T-helper 17 cell (primary cell): Measurements from ENCODE around the gene HDAC11. TPM values are rescaled to one million over a fixed set of nuclear protein-coding genes. Genes with fewer than 3 reads are reported as not detected.

ENCODE experiments used
- ATAC-seq: fragments of 150-1000 bp; cut with Tn5 transposase; 2 replicates; pipeline ENCODE4 v1.10.0; 2021; ENCODE audit warnings: mild to moderate bottlenecking, moderate library complexity
- DNase-seq, 3 donors: peaks; one replicate each; pipeline versions ENCODE4 v3.0.0 to v3.0.0-alpha.2; 2020 to 2021
- H3K9me3 ChIP-seq: one replicate; pipeline ENCODE4 v1.7.0; 2013; ENCODE audit warnings: low read length, mild to moderate bottlenecking; ENCODE audit not compliant: control insufficient read depth, poor library complexity, severe bottlenecking
- H3K27ac Mint-ChIP-seq: one replicate; pipeline ENCODE4 v1.8.0; 2022; ENCODE audit warnings: mild to moderate bottlenecking, moderate library complexity, mixed read lengths
- H3K27me3 Mint-ChIP-seq: one replicate; pipeline ENCODE4 v1.8.0; 2022; ENCODE audit warnings: mixed read lengths
- H3K36me3 Mint-ChIP-seq: one replicate; pipeline ENCODE4 v1.8.0; 2022; ENCODE audit warnings: low read depth, mixed read lengths
- H3K4me1 Mint-ChIP-seq: one replicate; pipeline ENCODE4 v1.8.0; 2022; ENCODE audit warnings: mild to moderate bottlenecking, mixed read lengths
- H3K4me3 Mint-ChIP-seq: one replicate; pipeline ENCODE4 v1.8.0; 2022; ENCODE audit warnings: mild to moderate bottlenecking, moderate library complexity, mixed read lengths
- total RNA-seq, 4 donors: library from RNA in 2 of 4; stranded (reverse) in 2 of 4; gene quantifications; one replicate each; pipeline ENCODE4 v1.2.3 and lab custom pipeline; 2022 to 2026

Gene HDAC11
- total RNA-seq, 2 donors from 2014 or later = 2.3 to 6.1 TPM

DNA sequence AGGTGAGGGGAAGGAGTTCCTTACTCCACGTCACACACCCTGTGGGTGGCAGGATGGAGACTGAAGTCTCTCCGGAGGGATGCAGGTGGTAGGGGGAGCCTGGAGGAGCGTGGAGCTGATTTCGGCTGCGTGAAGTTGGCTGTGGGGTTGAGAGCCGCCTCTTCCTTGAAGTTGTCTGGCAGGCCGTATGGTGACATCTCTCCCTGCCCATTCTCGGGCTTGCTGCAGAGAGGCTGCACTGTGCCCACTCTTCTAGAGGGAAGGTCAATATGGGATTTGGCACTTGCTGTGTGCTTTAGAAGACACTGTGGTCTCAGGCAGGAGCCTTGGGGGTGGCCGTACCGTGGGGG, 55.4 kb downstream of the HDAC11 start:
- Mint-ChIP-seq H3K36me3 (no peaks in the 10 kb centered on the region), H3K4me3 (no peak overlapping the region), H3K27ac (no peak overlapping the region), H3K27me3 (peaks cover 47% of the 10 kb centered on the region), H3K4me1 (peaks cover 4% of the 10 kb centered on the region)
- no peak for ATAC-seq
- no peaks in the 10 kb centered on the region for H3K9me3 ChIP-seq
- DNase-seq = no peak

DNA sequence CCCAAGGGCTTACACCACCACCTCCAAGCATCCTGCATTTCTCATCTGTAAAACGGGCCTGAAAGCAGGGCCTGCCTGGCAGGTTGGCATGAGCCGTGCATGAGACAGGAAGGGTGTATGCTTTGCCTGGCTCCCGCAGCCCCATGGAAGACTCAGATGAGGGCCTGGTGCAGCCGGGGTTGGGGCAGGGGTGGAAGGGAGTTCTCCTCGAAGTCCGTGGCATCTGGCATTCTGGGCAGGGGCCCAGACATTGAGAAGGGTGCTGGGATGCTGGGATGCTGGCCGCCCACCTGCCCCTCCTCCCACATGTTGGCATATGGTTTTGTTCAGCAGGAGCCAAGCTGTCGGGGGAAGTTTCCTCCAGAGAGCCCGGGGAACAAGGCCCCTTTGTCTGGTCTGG, 55.8 kb downstream of the HDAC11 start:
- no peaks in the 10 kb centered on the region for H3K36me3 Mint-ChIP-seq
- H3K9me3 ChIP-seq = no peaks in the 10 kb centered on the region

DNA sequence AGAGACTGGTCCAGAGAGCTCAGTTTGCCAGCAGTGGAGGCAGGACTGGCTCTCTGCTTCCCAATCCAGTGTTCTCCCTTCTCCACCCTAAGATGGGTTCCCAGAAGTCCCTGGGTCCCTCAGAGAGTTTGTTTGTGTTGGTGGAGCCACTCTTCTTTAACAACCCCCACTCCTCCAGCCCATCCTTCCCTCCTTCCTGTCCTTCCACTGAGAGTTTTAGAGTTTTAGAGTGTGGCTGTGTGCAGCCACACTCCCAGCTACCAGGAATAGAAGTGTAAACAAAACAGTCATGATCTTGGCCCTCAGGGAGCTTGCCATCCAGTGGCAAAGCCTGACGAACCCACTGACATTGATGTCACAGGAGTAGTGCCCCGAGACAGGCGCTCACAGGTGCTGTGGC, 56.3 kb downstream of the HDAC11 start:
- Mint-ChIP-seq H3K4me3 (no peak overlapping the region), H3K27me3 (peaks cover 47% of the 10 kb centered on the region), H3K4me1 (peaks cover 4% of the 10 kb centered on the region), H3K36me3 (no peaks in the 10 kb centered on the region), H3K27ac (no peak overlapping the region)
- ATAC-seq (no peak), DNase-seq (no peak)
- no peaks in the 10 kb centered on the region for H3K9me3 ChIP-seq

More for the DNA sequence above, 55.8 kb downstream of the HDAC11 start:
- Mint-ChIP-seq H3K4me1 (peaks cover 4% of the 10 kb centered on the region), H3K27ac (no peak overlapping the region), H3K27me3 (peaks cover 47% of the 10 kb centered on the region), H3K4me3 (no peak overlapping the region)
- DNase-seq (no peak), ATAC-seq (no peak)

DNA sequence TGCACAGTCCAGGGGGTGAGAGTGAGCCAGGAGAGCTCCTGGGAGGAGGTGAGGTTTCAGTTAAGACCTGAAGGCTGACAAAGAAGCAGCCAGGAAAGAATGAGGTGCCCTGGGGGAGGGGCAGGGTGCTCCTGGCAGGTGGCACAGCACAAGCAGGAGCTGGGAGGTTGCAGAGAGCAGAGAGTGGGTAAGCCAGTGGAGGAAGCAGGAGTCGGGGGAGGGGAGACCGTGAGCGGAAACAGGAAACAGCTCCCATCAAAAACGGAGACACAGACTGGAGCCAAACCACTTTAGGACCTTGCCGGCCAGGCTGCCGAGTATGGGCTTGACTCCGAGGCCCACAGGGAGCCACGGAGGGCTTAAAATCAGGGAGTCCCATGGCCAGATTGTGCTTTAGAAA, 56.7 kb downstream of the HDAC11 start:
- DNase-seq (no peak), ATAC-seq (no peak)
- Mint-ChIP-seq H3K36me3 (no peaks in the 10 kb centered on the region), H3K4me3 (no peak overlapping the region), H3K27ac (no peak overlapping the region), H3K4me1 (peaks cover 4% of the 10 kb centered on the region), H3K27me3 (peaks cover 47% of the 10 kb centered on the region)
- H3K9me3 ChIP-seq = no peaks in the 10 kb centered on the region

DNA sequence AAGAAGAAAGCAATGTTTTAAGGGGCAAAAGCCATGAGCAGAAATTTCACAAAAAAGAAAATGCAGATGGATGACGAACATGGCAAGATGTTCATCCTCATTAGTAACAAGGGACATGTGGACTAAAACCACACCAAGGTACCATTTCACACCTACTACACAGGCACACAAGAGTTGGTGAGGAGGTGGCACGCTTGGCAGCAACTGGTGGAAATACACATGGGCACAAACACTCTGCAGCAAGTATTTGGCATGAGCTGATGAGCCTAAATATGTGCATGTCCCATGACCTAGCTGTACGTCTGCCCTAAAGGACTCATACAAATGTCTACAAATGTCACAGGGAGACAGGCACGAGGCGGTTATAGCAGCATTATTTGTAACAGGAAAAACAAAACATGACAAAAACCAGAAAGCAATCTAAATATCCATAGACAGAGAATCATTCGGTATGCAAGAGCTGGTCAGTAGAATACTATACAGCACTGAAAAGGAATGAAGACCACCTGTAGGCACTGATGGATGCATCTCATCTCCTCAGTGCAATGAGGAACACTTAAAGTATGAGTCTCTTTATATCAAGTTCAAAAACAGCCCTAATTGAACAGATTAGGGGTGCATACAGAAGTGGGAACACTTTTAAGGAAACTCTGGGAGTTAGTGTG, 57.3 kb downstream of the HDAC11 start:
- no peak overlapping the region for H3K27ac Mint-ChIP-seq
- H3K36me3 Mint-ChIP-seq = no peaks in the 10 kb centered on the region
- DNase-seq (no peak), ATAC-seq (no peak)
- H3K4me3 Mint-ChIP-seq = no peak overlapping the region
- no peaks in the 10 kb centered on the region for H3K9me3 ChIP-seq
- H3K27me3 Mint-ChIP-seq = peaks cover 47% of the 10 kb centered on the region
- peaks cover 4% of the 10 kb centered on the region for H3K4me1 Mint-ChIP-seq

DNA sequence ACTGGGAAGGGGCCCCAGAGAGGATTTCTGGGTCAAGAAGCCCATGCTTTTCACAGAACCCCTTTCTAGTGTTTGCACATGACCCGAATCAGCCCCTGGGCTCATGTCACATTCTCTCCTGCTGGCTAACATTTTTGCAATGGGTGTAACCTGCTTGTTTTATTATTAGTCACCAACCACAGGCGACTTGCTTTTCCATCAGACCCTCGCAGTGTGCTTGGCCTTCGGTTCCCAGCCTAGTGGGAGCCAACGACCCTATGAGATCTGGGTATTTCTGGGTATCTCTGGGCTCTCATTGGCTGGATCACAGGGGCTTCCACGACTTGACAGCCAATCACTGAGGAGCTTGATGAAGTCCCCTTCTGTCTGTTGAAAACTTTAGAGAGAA, 57.8 kb downstream of the HDAC11 start:
- no peak for ATAC-seq
- no peaks in the 10 kb centered on the region for H3K36me3 Mint-ChIP-seq

DNA sequence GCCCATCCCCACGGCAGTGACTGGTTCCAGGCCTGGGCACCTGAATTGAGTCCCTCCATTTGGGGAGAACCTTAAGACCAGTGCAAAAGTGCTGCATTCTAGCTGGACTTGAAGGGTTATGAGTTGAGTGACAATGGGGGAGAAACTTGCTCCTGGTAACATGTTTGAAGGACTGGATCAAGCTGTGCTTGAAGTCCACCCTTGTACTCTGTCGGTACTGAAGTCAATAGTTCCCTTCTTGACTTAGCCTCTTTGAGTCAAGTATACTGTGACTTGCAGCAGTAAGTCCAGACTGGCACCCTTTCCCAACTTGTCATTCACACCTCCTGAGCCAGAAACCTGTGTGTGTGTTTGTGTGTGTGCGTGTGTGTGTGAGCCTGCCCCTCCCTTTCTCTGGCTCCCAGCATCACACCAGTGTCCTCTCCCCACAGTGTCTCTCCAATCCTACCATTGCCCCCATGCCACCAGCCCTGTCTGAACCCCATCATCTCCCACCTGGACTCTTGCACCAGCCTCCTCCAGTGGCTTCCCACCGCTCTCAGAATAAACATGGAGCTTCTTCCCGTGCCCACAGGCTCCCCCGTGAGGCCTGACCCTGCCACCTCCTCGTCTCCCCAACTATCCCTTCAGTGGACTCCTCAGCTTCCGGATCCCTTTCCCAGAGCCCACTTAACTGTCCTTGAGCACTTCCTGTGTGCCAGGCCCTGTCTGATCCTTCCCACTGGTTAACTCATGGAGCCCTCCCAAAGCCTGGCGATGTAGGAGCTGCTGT, 58.6 kb downstream of the HDAC11 start:
- H3K36me3 Mint-ChIP-seq = no peaks in the 10 kb centered on the region
- no peak overlapping the region for H3K27ac Mint-ChIP-seq
- H3K4me1 Mint-ChIP-seq = peaks cover 4% of the 10 kb centered on the region
- no peak for DNase-seq
- H3K9me3 ChIP-seq = no peaks in the 10 kb centered on the region
- H3K27me3 Mint-ChIP-seq = peaks cover 41% of the 10 kb centered on the region
- H3K4me3 Mint-ChIP-seq = no peak overlapping the region
- no peak for ATAC-seq

More for the DNA sequence above, 57.8 kb downstream of the HDAC11 start:
- DNase-seq = no peak
- Mint-ChIP-seq H3K4me1 (peaks cover 4% of the 10 kb centered on the region), H3K4me3 (no peak overlapping the region), H3K27ac (no peak overlapping the region), H3K27me3 (peaks cover 47% of the 10 kb centered on the region)
- no peaks in the 10 kb centered on the region for H3K9me3 ChIP-seq

DNA sequence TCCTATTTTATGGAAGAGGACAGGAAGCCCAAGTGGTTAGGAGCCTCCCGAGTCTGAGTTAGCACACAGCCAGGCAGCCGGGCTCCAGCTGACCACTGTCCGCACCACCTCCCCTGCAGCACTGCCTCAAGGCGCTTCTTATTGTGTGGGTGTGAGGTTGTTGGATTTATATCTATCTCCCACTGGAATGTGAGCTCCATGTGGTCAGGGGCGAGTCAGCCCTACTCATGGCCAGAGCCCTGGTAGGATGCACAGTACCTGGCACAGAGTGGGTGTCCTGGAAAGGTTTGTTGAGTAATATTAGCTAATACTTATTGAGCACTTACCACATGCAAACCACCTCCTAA, 59.2 kb downstream of the HDAC11 start:
- no peak for DNase-seq
- H3K4me3 Mint-ChIP-seq = no peak overlapping the region
- H3K36me3 Mint-ChIP-seq = no peaks in the 10 kb centered on the region
- peak overlapping the region; percentile 41 for H3K27ac Mint-ChIP-seq
- ATAC-seq = no peak
- no peaks in the 10 kb centered on the region for H3K9me3 ChIP-seq
- peaks cover 7% of the 10 kb centered on the region for H3K4me1 Mint-ChIP-seq
- peaks cover 36% of the 10 kb centered on the region for H3K27me3 Mint-ChIP-seq

DNA sequence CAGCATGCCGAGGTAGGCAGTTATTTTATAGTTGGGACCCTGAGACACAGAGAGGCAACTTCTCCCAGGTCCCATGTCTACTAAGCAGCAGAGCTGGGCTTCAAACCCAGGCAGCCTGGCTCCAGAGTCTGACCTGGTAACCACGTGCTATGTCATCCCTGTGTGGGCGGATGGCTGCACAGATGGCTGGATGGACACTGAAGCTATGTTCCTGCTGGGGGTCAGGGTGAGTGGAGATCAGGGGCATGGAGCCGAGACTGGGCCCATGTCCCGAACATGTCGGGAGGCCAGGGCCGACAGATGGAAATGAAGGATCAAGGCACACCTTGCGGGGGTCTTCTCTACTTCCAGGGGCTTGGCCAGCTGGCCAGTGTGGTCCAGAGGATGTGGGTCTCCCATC, 59.6 kb downstream of the HDAC11 start:
- Mint-ChIP-seq H3K4me3 (no peak overlapping the region), H3K27ac (peak overlapping the region; percentile 41), H3K4me1 (peaks cover 11% of the 10 kb centered on the region), H3K27me3 (peaks cover 39% of the 10 kb centered on the region), H3K36me3 (no peaks in the 10 kb centered on the region)
- H3K9me3 ChIP-seq = no peaks in the 10 kb centered on the region
- DNase-seq = no peak
- no peak for ATAC-seq

DNA sequence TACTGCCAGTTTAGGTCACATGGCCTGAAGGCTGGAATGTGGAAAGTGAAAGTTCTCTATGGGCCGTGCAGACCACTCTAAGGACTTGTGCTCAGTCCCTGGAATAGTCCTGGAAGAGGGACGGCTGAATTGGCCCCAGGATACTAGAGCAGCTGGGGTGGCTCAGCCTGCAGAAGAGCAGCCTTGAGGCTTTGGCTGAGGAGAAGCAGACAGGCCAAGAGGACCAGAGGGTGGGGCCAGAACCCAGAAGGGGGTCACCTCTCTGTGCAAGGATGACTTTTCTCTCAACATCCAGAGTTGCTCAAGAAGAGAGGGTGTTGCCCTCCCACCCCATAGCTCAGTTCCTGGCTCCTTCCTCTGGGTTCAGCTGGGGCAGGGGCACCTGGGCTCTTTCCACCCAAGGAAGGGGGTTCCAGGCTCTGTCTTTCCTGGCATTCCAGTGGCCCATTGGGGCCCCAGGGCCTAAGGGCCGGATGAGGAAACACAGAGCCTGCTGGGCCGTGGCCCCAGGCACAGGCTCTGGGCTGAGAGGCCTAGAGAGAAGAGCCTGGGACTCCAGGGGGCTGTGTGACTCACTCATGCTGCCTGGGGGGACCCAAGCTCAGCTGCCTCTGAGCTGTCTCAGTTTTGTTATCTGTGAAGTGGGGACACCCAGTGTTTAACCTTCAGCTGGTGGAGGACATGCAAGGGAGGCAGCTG, 60.3 kb downstream of the HDAC11 start:
- Mint-ChIP-seq H3K4me3 (no peak overlapping the region), H3K27me3 (peaks cover 39% of the 10 kb centered on the region), H3K27ac (no peak overlapping the region), H3K36me3 (peaks cover 2% of the 10 kb centered on the region), H3K4me1 (peaks cover 19% of the 10 kb centered on the region)
- no peak for ATAC-seq
- H3K9me3 ChIP-seq = no peaks in the 10 kb centered on the region
- DNase-seq = no peak

DNA sequence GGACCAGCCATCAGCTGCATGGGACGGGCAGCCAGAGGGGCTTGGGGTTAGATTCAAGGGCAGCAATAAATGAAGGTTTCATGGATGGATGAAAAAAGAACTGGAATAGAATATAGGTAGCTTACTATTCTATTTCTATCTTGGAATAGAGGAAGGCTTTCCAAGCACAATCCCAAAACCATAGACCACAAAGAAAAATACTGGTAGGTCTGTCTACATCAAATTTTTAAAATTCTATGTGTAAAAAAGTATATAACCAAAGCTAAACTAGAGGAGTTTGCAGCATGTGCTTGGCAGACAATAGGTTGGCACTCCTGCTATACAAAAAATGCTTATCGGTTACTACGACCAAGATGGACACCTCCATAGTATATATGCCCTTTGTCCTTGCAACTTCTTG, 61.6 kb downstream of the HDAC11 start:
- Mint-ChIP-seq H3K4me3 (no peak overlapping the region), H3K36me3 (peaks cover 2% of the 10 kb centered on the region), H3K27ac (no peak overlapping the region), H3K27me3 (peaks cover 35% of the 10 kb centered on the region), H3K4me1 (peaks cover 20% of the 10 kb centered on the region)
- no peaks in the 10 kb centered on the region for H3K9me3 ChIP-seq
- no peak for DNase-seq
- no peak for ATAC-seq

DNA sequence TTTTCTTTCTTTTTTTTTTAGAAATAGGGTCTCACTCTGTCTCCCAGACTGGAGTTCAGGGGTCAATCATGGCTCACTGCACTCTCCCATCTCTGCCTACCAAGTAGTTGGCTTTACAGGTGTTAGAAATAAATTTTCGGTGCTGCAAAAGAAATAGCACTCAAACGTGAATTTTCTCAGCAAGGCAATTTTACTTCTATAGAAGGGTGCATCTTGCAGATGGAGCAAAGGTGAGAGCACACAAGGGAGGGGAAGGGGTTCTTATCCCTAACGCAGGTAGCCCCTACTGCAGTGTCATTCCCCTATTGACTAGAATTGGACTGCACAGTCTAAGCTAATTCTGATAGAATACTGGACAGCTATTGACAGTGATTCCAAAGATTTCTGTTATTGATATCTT, 62.0 kb downstream of the HDAC11 start:
- no peaks in the 10 kb centered on the region for H3K9me3 ChIP-seq

DNA sequence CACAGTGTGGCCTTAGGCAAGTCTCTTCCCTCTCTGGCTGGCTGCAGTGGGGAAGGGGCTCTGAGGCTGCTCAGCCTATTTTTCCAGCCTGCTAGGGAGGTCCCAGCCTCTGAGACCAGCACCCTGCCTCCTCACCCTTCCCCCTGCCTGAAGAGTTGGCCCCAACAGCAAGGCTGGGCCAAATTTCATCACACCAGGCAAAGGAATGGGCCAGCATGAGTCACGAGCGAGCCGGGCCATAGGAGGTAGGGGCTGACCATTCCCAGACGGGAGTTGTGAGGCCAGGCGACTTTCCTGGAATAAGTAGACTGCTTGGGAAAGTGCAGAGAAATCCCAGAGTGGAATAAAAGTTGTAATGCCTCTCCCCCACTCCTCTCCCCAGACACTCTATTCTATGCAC, 63.1 kb downstream of the HDAC11 start:
- H3K4me1 Mint-ChIP-seq = peaks cover 17% of the 10 kb centered on the region
- no peak overlapping the region for H3K4me3 Mint-ChIP-seq
- DNase-seq = no peak
- ATAC-seq = no peak
- H3K27me3 Mint-ChIP-seq = peaks cover 41% of the 10 kb centered on the region
- H3K27ac Mint-ChIP-seq = no peak overlapping the region
- H3K36me3 Mint-ChIP-seq = peaks cover 7% of the 10 kb centered on the region
- no peaks in the 10 kb centered on the region for H3K9me3 ChIP-seq

More for the DNA sequence above, 62.0 kb downstream of the HDAC11 start:
- no peak for ATAC-seq
- DNase-seq = no peak
- Mint-ChIP-seq H3K4me1 (peaks cover 17% of the 10 kb centered on the region), H3K36me3 (peaks cover 2% of the 10 kb centered on the region), H3K4me3 (no peak overlapping the region), H3K27me3 (peaks cover 35% of the 10 kb centered on the region), H3K27ac (no peak overlapping the region)
